ENCODE results near the gene NSD2. TPM values are rescaled to one million over a fixed set of nuclear protein-coding genes. Genes with fewer than 3 reads are reported as not detected.
"Not testable (repeated sequence)": the region's sequence is repeated elsewhere in the genome, so short reads cannot be mapped to it uniquely, and the experiment has no call there.

The NSD2 gene
- total and polyA plus RNA-seq, 12 donors: 11.1 to 187 (median 25.2) TPM

- peak in 2 of 7 donors; percentile 6 to 40 for DNase-seq
- WGBS, 4 donors: 30 to 100% (median 99%) methylated on average over 1 of the region's 1 CpG
- Histone ChIP-seq H3K4me3 (no peak overlapping the region), H3K9me3 (replicated peaks in 1 of 3) (peaks cover 0 to 6% (median 0%) of the 10 kb centered on the region in 3 donors), H3K27me3 (no peaks in the 10 kb centered on the region), H3K4me1 (replicated peaks in 1 of 2) (no peaks in the 10 kb centered on the region), H3K27ac (no peak overlapping the region), H3K36me3 (replicated peaks in 1 of 2) (peaks cover 0 to 12% of the 10 kb centered on the region in 2 donors)
- intact Hi-C loops (cut with DNase I): no loop called here
- TF ChIP-seq CTCF (IDR thresholded peaks at IDR 0.05) (no peak), POLR2A (IDR thresholded peaks at IDR 0.05) (no peak)
Measured at GRCh38 chr4:1994938-1995337, 123.7 kb downstream of the NSD2 start.

GRCh38 chr4:1996866-1997611 is 125.8 kb downstream of the NSD2 start:
- H3K36me3 ChIP-seq (replicated peaks in 1 of 2): no peaks in the 10 kb centered on the region
- no peak overlapping the region for H3K27ac ChIP-seq
- WGBS, 4 donors: 97% methylated on average over 3 of the region's 3 CpGs
- DNase-seq: no peak
- peaks cover 0 to 6% (median 0%) of the 10 kb centered on the region in 3 donors for H3K9me3 ChIP-seq (replicated peaks in 1 of 3)
- H3K4me3 ChIP-seq: no peak overlapping the region
- H3K27me3 ChIP-seq: no peaks in the 10 kb centered on the region
- TF ChIP-seq POLR2A (IDR thresholded peaks at IDR 0.05): no peak
- TF ChIP-seq CTCF (IDR thresholded peaks at IDR 0.05): no peak
- no peaks in the 10 kb centered on the region for H3K4me1 ChIP-seq (replicated peaks in 1 of 2)
- intact Hi-C loops (cut with DNase I): no loop called here

GRCh38 chr4:1997712-1998111 is 126.5 kb downstream of the NSD2 start:
- H3K4me1 ChIP-seq (replicated peaks in 1 of 2): no peaks in the 10 kb centered on the region
- no peak for TF ChIP-seq CTCF (IDR thresholded peaks at IDR 0.05)
- H3K36me3 ChIP-seq (replicated peaks in 1 of 2): no peaks in the 10 kb centered on the region
- 94 to 98% (median 96%) methylated on average over 4 of the region's 4 CpGs for WGBS, 4 donors
- intact Hi-C loops (cut with DNase I): no loop called here
- peaks cover 0 to 6% (median 0%) of the 10 kb centered on the region in 3 donors for H3K9me3 ChIP-seq (replicated peaks in 1 of 3)
- DNase-seq: no peak
- H3K27ac ChIP-seq: no peak overlapping the region
- H3K27me3 ChIP-seq: no peaks in the 10 kb centered on the region
- no peak overlapping the region for H3K4me3 ChIP-seq

GRCh38 chr4:1998296-1998695 is 127.1 kb downstream of the NSD2 start:
- Histone ChIP-seq H3K27ac (no peak overlapping the region), H3K36me3 (replicated peaks in 1 of 2) (peaks cover 0 to 2% of the 10 kb centered on the region in 2 donors), H3K4me3 (no peak overlapping the region), H3K27me3 (no peaks in the 10 kb centered on the region), H3K9me3 (replicated peaks in 1 of 3) (peaks cover 0 to 6% (median 0%) of the 10 kb centered on the region in 3 donors), H3K4me1 (replicated peaks in 1 of 2) (no peaks in the 10 kb centered on the region)
- 77 to 83% (median 80%) methylated on average over 7 of the region's 7 CpGs for WGBS, 4 donors
- no peak for DNase-seq
- TF ChIP-seq CTCF (IDR thresholded peaks at IDR 0.05) (no peak), POLR2A (IDR thresholded peaks at IDR 0.05) (no peak)
- intact Hi-C loops (cut with DNase I): no loop called here

- WGBS, 4 donors: 97 to 99% (median 98%) methylated on average over 4 of the region's 4 CpGs
- H3K27me3 ChIP-seq; H3K9me3 ChIP-seq (replicated peaks in 1 of 3); H3K36me3 ChIP-seq (replicated peaks in 1 of 2); H3K4me3 ChIP-seq; H3K27ac ChIP-seq; H3K4me1 ChIP-seq (replicated peaks in 1 of 2); DNase-seq; intact Hi-C loops (cut with DNase I): not testable (repeated sequence)
Measured at GRCh38 chr4:1999308-1999707, 128.1 kb downstream of the NSD2 start.

GRCh38 chr4:2003361-2003760 is 132.2 kb downstream of the NSD2 start:
- H3K27ac ChIP-seq; H3K9me3 ChIP-seq (replicated peaks in 1 of 3); H3K27me3 ChIP-seq; DNase-seq; H3K36me3 ChIP-seq (replicated peaks in 1 of 2); H3K4me3 ChIP-seq: not testable (repeated sequence)
- intact Hi-C loops (cut with DNase I): loop anchor here in 1 of 2 donors (10.0 kb wide), 1 partner anchor 89 kb away; no protein-coding TSS in a partner anchor
- WGBS, 4 donors: 94 to 98% (median 95%) methylated on average over 2 of the region's 2 CpGs
- peaks cover 9 to 19% of the 10 kb centered on the region in 2 donors for H3K4me1 ChIP-seq (replicated peaks in 1 of 2)
